H1 (cell line): ENCODE results near the gene SUSD5. TPM values are rescaled to one million over a fixed set of nuclear protein-coding genes. Genes with fewer than 3 reads are reported as not detected.
"Not testable (repeated sequence)": the region's sequence is repeated elsewhere in the genome, so short reads cannot be mapped to it uniquely, and the experiment has no call there.

Source experiments
- CTCF ChIA-PET: fragments of 300-600 bp; sonication (Branson Sonifier 250); formaldehyde crosslinking; loops from one replicate; lab custom pipeline; 2021; ENCODE audit not compliant: partially characterized antibody; lab: Charles Lee
- POLR2A ChIA-PET: fragments of 300-600 bp; sonication (Branson Sonifier 250); formaldehyde crosslinking; loops from one replicate; lab custom pipeline; 2021; ENCODE audit warnings: inconsistent platforms; ENCODE audit not compliant: partially characterized antibody; lab: Charles Lee
- DNase-seq, 2 experiments: peaks; one replicate each; pipeline versions ENCODE4 v3.0.0 to v3.0.0-alpha.2; 2010 to 2022; ENCODE audit warnings: low spot score in 2 of 2, low read depth in 1 of 2, mixed read lengths in 1 of 2
- FAIRE-seq: peaks from 2 replicates; lab custom pipeline; 2011; peaks lifted over from hg19 to GRCh38; lab: Jason Lieb, UNC
- H2AFZ ChIP-seq: 2 replicates; pipeline ENCODE4 v1.8.1; 2012; ENCODE audit warnings: low read length, inconsistent platforms
- H2AK5ac ChIP-seq: 2 replicates; pipeline ENCODE4 v1.6.1; 2013; ENCODE audit warnings: low read depth, low read length
- H2BK120ac ChIP-seq: replicated peaks from 2 replicates; pipeline ENCODE3; 2013; ENCODE audit warnings: low read depth, low read length, inconsistent platforms
- H2BK12ac ChIP-seq: 2 replicates; pipeline ENCODE4 v1.6.1; 2013; ENCODE audit warnings: low read depth, low read length
- H2BK15ac ChIP-seq: 2 replicates; pipeline ENCODE4 v1.6.1; 2013; ENCODE audit warnings: low read length
- H2BK20ac ChIP-seq: 2 replicates; pipeline ENCODE4 v1.6.1; 2013; ENCODE audit warnings: low read length
- H2BK5ac ChIP-seq: 2 replicates; pipeline ENCODE4 v1.6.1; 2013; ENCODE audit warnings: low read depth, low read length
- H3K14ac ChIP-seq: 2 replicates; pipeline ENCODE4 v1.6.1; 2013; ENCODE audit warnings: inconsistent platforms; ENCODE audit not compliant: insufficient read length
- H3K18ac ChIP-seq: 2 replicates; pipeline ENCODE4 v1.6.1; 2013; ENCODE audit warnings: low read length; ENCODE audit errors: extremely low read depth
- H3K23ac ChIP-seq: 2 replicates; pipeline ENCODE4 v1.6.1; 2013; ENCODE audit warnings: inconsistent platforms; ENCODE audit not compliant: insufficient read length
- H3K23me2 ChIP-seq: 2 replicates; pipeline ENCODE4 v1.6.1; 2013; ENCODE audit warnings: low read depth, low read length
- H3K27ac ChIP-seq: 2 replicates; pipeline ENCODE4 v1.6.1; 2011; ENCODE audit warnings: low read depth, low read length, inconsistent platforms
- H3K27me3 ChIP-seq, 4 experiments: replicated peaks in 1 of 4; 1 replicate in 1 of 4; 2 replicates in 3 of 4; pipeline versions ENCODE4 v1.6.1 to v1.8.1; 2011 to 2013; ENCODE audit warnings: low read length in 3 of 4, mild to moderate bottlenecking in 3 of 4, inconsistent platforms in 2 of 4, mixed read lengths in 2 of 4, moderate library complexity in 1 of 4; ENCODE audit not compliant: control insufficient read depth in 3 of 4, insufficient read depth in 3 of 4; ENCODE audit errors: extremely low read depth in 1 of 4
- H3K36me3 ChIP-seq, 4 experiments: 2 replicates each; pipeline versions ENCODE4 v1.6.1 to v1.8.1; 2011 to 2013; ENCODE audit warnings: mild to moderate bottlenecking in 4 of 4, low read length in 3 of 4, moderate library complexity in 2 of 4, control low read depth in 1 of 4, inconsistent platforms in 1 of 4; ENCODE audit not compliant: insufficient read depth in 4 of 4, control insufficient read depth in 2 of 4
- H3K4ac ChIP-seq: replicated peaks from 2 replicates; pipeline ENCODE3; 2013; ENCODE audit warnings: low read length, low read depth, mixed read lengths, inconsistent platforms; ENCODE audit not compliant: insufficient read length
- H3K4me1 ChIP-seq, 4 experiments: replicated peaks in 1 of 4; 1 replicate in 1 of 4; 2 replicates in 3 of 4; pipeline versions ENCODE4 v1.6.1 to v1.8.1; 2011 to 2013; ENCODE audit warnings: low read length in 3 of 4, inconsistent platforms in 2 of 4, mixed read lengths in 1 of 4; ENCODE audit not compliant: insufficient read depth in 4 of 4, control insufficient read depth in 3 of 4
- H3K4me2 ChIP-seq, 2 experiments: 2 replicates each; pipeline versions ENCODE4 v1.6.1 to v1.8.1; 2011 to 2013; ENCODE audit warnings: low read depth in 2 of 2, low read length in 2 of 2, control low read depth in 1 of 2, inconsistent platforms in 1 of 2, mild to moderate bottlenecking in 1 of 2; ENCODE audit not compliant: insufficient read depth in 1 of 2
- H3K4me3 ChIP-seq, 4 experiments: fragments of 200-600, 300-600 bp in 1 of 4; sonication (generic), shearing (Covaris generic), sonication (Bioruptor Twin) in 1 of 4; 2 replicates each; pipeline versions ENCODE4 v1.5.1 to v1.8.1; 2011 to 2016; ENCODE audit warnings: low read length in 4 of 4, low read depth in 3 of 4, control low read depth in 2 of 4, inconsistent platforms in 2 of 4, mild to moderate bottlenecking in 2 of 4, mixed read lengths in 1 of 4, moderate library complexity in 1 of 4; ENCODE audit not compliant: insufficient read depth in 2 of 4; ENCODE audit errors: extremely low read depth in 1 of 4
- H3K56ac ChIP-seq: replicated peaks from 2 replicates; pipeline ENCODE3; 2013; ENCODE audit warnings: low read depth, mild to moderate bottlenecking, mixed read lengths, low read length, inconsistent platforms; ENCODE audit not compliant: insufficient read length
- H3K79me1 ChIP-seq: 2 replicates; pipeline ENCODE4 v1.6.1; 2013; ENCODE audit warnings: low read depth, low read length, control low read depth
- H3K79me2 ChIP-seq, 2 experiments: 2 replicates each; pipeline versions ENCODE4 v1.6.1 to v1.8.1; 2012 to 2013; ENCODE audit warnings: low read length in 2 of 2, mild to moderate bottlenecking in 2 of 2, inconsistent platforms in 1 of 2; ENCODE audit not compliant: insufficient read depth in 2 of 2, control insufficient read depth in 1 of 2
- H3K9ac ChIP-seq, 4 experiments: replicated peaks in 1 of 4; 1 replicate in 1 of 4; 2 replicates in 3 of 4; pipeline versions ENCODE4 v1.6.1 to v1.8.1; 2011 to 2013; ENCODE audit warnings: low read depth in 3 of 4, low read length in 3 of 4, control low read depth in 2 of 4, mild to moderate bottlenecking in 2 of 4, moderate library complexity in 2 of 4, inconsistent platforms in 1 of 4; ENCODE audit errors: extremely low read depth in 1 of 4
- H3K9me3 ChIP-seq, 2 experiments: 2 replicates each; pipeline versions ENCODE4 v1.6.1 to v1.8.1; 2012 to 2013; ENCODE audit warnings: mild to moderate bottlenecking in 2 of 2, moderate library complexity in 2 of 2, control low read depth in 1 of 2, inconsistent platforms in 1 of 2, low read depth in 1 of 2, low read length in 1 of 2, mixed read lengths in 1 of 2; ENCODE audit not compliant: insufficient read depth in 2 of 2
- H4K20me1 ChIP-seq, 2 experiments: replicated peaks in 1 of 2; 2 replicates each; pipeline versions ENCODE3 to v1.8.1; 2011 to 2013; ENCODE audit warnings: inconsistent platforms in 2 of 2, low read length in 2 of 2, mild to moderate bottlenecking in 1 of 2; ENCODE audit not compliant: insufficient read depth in 2 of 2, control insufficient read depth in 1 of 2
- H4K5ac ChIP-seq: 2 replicates; pipeline ENCODE4 v1.6.1; 2013; ENCODE audit warnings: low read length, low read depth, mixed read lengths, inconsistent platforms; ENCODE audit not compliant: insufficient read length
- H4K8ac ChIP-seq: 2 replicates; pipeline ENCODE4 v1.8.0; 2013; ENCODE audit warnings: mild to moderate bottlenecking, moderate library complexity, low read length, inconsistent platforms; ENCODE audit not compliant: insufficient read depth; ENCODE audit errors: extremely low read depth
- H4K91ac ChIP-seq: replicated peaks from 2 replicates; pipeline ENCODE3; 2013; ENCODE audit warnings: low read length, mixed read lengths, inconsistent platforms; ENCODE audit not compliant: insufficient read length
- WGBS, 2 experiments: shearing (Covaris generic) in 1 of 2; methylation state at CpG; one replicate each; pipeline versions ENCODE4 v1.1.6 to v1.1.7; 2013 to 2015; ENCODE audit warnings: low lambda C conversion rate in 2 of 2, mixed read lengths in 2 of 2, inconsistent platforms in 1 of 2, low coverage in 1 of 2, missing lambda C conversion rate in 1 of 2; ENCODE audit not compliant: insufficient replicate concordance in 2 of 2, insufficient coverage in 1 of 2, insufficient read length in 1 of 2; ENCODE audit errors: extremely low coverage in 1 of 2, missing lambda C conversion rate in 1 of 2; 5-methylcytosine and 5-hydroxymethylcytosine counted together
- polyA plus RNA-seq, 7 experiments: library from polyadenylated mRNA; depleted of rRNA in 3 of 7; stranded (reverse) in 5 of 7; unstranded in 2 of 7; fragments of >200 nt in 5 of 7; fragments of 200-250 nt in 2 of 7; gene quantifications; 1 replicate in 5 of 7; 2 replicates in 1 of 7; 4 replicates in 1 of 7; pipeline versions ENCODE4 v1.2.1 to v1.2.3, GENCODE V29; 2011 to 2013; ENCODE audit warnings: missing spikeins in 2 of 7, mixed read lengths in 2 of 7
- total RNA-seq: library from RNA; stranded (reverse); fragmentation: NEBNext Ultra II Directional; extraction: Animal tissue kit (Norgen Biotek cat#: 25700); gene quantifications from 2 replicates; pipeline ENCODE4 v1.2.1, GENCODE V29; 2021

SUSD5 gene
- total and polyA plus RNA-seq, 2 of the 8 experiments (the other 6 are each of a cell fraction or from before 2014, with no cell fraction given): 0.92 to 3.3 TPM

GRCh38 chr3:33139006-33139623, 79.5 kb downstream of the SUSD5 start:
- H3K23ac ChIP-seq, FAIRE-seq, H3K4me2 ChIP-seq, H3K9ac ChIP-seq, H3K18ac ChIP-seq, H4K5ac ChIP-seq, H2AK5ac ChIP-seq, H3K56ac ChIP-seq, DNase-seq, H3K79me1 ChIP-seq, H3K27me3 ChIP-seq, H3K4me3 ChIP-seq, H4K91ac ChIP-seq, H3K9me3 ChIP-seq, H2BK12ac ChIP-seq, H4K8ac ChIP-seq, H3K79me2 ChIP-seq, H3K14ac ChIP-seq, H3K4ac ChIP-seq, H3K23me2 ChIP-seq, H3K4me1 ChIP-seq, H2BK120ac ChIP-seq, H2BK15ac ChIP-seq, H4K20me1 ChIP-seq, H3K27ac ChIP-seq, H2BK20ac ChIP-seq, H2AFZ ChIP-seq, H2BK5ac ChIP-seq: not testable (repeated sequence)
- H3K36me3 ChIP-seq: peaks cover 0 to 13% (median 6%) of the 10 kb centered on the region in 4 experiments; a peak in 4 of 8 replicates
- WGBS, 2 experiments: 87% methylated on average over 7 of the region's 8 CpGs; no CpG with 5 or more reads in 1 of the 2 experiments
- ChIA-PET CTCF (interaction anchor here (0.6 to 3.5 kb wide), 5 partner anchors 34 to 520 kb away, joined by 3 to 21 read pairs (median 3); no protein-coding TSS in a partner anchor), POLR2A (interaction anchor here (1.5 kb wide), 1 partner anchor 8 kb away, joined by 5 read pairs; no protein-coding TSS in a partner anchor)
